ENCODE measurements around the gene SLC5A1.
A peak's percentile ranks its signal among the peaks of the same experiment; 100 is the strongest.
"Not testable (repeated sequence)": the region's sequence is repeated elsewhere in the genome, so short reads cannot be mapped to it uniquely, and the experiment has no call there.

The SLC5A1 gene

GRCh38 chr22:32097881-32098499 lies 54.9 kb downstream of the SLC5A1 start:
- DNase-seq, result no peak

GRCh38 chr22:32100711-32101110 lies 57.6 kb downstream of the SLC5A1 start:
- no peak for DNase-seq

DNA sequence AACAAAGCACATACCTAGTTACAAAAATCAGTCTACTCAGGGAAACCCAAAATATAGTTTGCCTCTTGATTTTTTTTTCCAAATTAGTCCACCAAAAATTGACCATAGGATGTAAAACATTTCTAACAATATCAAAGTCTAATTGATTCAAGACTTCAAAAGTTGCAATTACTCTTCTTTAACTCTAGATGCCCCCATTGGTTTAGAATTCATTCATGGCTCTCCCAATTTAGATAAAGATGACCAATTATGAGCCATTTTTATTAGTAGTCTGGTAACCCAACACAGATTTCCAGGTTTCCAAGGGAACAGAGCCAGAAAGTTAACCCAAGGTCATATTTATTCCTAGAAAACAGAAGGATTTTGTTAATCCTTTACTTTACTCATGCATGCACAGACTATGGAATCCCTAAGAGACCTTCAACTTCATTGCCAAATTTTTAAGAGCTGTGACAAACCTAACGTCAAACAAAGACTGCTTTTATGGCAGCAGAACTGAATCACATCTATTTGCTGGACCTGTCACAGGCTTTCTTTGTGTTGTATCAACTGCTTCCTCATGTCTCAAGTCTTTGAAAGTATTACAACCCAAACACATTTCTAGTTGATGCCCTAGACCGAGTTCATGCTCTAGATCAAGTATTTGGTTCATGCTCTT lies 60.7 kb downstream of the SLC5A1 start:
- DNase-seq, result peak; percentile 6

- no peak for DNase-seq
These were observed 63.9 kb downstream of the SLC5A1 start for GRCh38 chr22:32106930-32107329.

DNA sequence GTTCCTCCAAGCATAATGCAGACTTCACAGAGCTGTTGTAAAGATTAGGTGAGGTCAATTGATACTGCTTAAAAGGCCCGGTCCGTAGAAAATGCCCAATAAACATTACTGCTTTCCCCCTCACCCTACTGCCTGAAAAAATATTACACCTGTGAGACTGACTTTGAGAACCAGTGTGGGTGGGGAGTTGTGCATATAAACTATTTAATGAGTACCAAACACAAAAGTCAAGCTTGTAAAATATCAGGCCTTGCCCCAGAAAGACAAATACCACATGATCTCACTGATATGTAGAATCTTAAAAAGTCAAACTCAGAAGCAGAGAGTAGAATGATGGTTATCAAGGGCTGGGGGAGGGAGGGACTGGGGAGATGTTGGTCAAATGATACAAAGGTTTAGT lies 69.3 kb downstream of the SLC5A1 start:
- DNase-seq, result no peak

- no peak for DNase-seq
These were observed 76.6 kb downstream of the SLC5A1 start for GRCh38 chr22:32119568-32120235.

DNA sequence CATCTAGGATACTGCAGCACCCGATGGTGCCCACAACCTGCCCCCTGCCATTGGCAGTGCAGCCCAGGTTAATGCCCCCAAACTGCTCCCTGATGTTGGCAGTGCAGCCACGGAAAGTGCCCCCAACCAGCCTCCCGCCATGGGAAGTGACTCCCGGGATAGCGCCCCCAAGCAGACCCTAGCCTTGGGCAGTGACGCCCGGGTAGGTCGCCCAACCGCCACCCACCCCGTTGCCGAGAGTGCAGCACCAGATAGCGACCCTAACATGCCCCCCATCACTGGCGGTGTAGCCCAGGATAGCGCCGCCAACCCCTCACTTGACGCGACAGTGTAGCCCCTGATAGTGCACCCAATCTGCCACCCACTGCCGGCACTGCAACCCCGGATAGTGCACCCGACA lies 77.5 kb downstream of the SLC5A1 start:
- no peak for DNase-seq

DNA sequence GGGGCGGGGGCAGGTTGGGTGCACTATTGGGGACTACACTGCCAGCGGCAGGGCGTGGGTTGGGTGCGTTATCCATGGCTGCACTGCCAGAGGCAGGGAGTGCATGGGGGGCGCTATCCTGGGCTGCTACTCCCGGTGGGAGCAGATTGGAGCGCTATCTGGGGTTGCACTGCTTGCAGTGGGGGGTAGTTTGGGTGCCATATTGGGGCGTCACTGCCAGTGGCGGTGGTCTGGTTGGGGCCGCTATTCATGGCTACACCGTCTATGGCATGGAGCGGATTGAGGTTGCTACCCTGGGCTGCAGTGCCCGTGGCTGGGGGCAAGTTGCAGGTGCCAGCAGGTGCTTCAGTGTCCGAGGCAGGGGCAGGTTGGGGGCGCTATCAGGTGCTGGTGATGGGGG lies 79.8 kb downstream of the SLC5A1 start:
- DNase-seq, result no peak

DNA sequence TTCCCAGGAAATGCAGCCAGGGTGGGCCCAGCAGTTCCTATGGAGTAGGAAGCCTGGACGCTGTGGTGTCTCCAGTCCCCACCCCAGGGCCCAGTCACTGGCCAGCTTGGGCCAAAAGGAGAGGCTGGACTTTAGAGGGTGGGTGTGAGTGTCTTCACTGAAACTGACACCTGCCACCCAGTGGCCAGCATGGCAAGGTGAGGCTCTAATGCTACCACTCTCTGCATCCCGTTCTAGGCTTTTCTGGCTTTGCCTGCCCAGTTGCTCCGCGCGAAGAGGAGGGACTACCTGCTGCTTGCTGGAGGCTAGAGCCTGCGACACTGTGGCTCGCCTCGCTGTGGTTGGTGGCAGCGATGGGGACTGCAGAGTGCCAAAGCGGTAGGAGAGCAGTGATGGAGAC lies 80.6 kb downstream of the SLC5A1 start:
- DNase-seq, result no peak

GRCh38 chr22:32127904-32128303 lies 84.8 kb downstream of the SLC5A1 start:
- no peak for DNase-seq

GRCh38 chr22:32130464-32130863 lies 87.4 kb downstream of the SLC5A1 start:
- DNase-seq, result no peak

DNA sequence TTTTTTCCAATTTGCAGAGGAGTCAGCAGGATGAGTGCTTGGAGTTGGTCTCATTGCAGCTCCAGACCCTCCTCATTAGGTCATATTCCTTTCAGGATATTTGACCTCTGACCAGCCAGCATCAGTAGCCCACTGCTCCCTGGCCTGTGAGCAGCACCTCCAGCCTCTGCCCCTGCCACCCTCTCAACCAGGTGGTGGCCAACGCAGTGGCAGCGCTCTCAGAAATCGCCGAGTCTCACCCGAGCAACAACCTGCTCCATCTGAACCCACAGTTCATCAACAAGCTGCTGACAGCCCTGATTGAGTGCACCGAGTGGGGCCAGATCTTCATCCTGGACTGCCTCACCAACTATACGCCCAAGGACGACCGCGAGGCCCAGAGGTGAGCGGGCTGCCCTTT lies 89.1 kb downstream of the SLC5A1 start:
- no peak for DNase-seq

DNA sequence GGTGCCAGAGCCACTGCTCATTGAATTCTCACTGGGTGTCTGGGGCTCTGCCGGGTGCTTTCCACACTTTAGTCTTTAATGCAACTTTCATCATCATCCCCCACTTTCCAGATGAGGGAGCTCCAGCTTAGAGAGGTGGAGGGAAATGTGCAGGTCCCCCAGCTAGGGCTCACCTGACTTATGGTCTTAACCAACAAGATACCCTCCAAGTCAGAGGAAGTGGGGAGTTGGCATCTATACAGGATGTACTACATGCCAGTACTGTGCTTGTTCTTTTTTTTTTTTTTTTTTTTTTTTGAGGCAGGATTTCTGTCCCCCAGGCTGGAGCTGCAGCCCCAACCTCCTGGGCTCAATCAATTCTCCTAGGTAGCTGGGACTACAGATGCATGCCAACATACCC lies 89.7 kb downstream of the SLC5A1 start:
- no peak for DNase-seq

DNA sequence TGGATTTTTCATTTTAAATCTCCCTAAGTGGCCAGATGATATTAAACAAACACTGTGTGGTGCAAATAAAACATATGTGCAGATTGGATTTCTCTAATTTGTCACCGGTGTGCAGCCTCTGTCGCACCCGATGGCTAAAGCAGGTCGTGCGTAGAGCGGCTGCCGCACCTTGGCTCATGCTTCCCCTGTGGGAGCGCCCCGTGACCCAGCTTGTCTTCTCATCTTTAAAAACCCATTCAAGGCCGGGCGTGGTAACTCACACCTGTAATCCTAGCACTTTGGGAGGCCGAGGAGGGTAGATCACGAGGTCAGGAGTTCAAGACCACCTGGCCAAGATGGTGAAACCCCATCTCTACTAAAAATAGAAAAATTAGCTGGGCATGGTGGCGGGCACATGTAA lies 91.7 kb downstream of the SLC5A1 start:
- not testable (repeated sequence) for DNase-seq

DNA sequence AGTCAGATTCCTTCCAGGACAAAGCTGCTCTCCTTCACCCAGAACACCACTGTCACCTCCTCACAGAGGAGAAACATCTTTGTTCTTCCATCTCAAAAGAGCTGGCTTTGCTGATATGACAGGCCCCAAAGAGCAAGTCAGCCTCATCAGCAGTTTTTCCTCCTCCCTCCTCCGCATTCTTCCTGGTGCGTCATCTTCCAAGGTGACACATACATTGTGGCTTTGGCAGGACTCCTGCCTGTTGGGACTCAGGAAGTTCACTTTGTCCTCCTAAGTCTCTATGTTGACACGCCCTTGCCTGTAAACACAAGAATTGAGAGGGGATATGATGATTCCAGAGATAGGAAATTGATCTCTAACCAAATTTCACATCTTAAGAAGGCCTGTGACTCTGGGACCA lies 92.9 kb downstream of the SLC5A1 start:
- not testable (repeated sequence) for DNase-seq

DNA sequence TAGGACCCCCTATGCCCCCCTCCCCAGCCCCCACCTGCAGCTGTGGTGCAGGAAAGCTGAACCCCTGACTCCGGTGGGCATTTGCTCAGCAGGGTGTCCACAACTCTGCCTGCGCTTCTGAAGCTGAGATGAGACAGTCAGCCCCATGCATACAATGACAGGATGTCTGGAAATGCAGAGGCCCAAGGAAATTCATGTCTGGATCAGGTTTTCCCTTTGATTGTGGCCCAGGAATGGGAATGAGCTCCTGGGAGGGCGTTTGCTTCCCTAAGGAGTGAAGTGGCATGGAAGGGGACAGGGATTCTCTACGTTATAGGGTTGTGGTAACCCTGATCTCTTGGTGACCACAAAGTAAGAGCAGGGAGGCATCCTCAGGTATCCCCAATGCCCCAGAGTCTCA lies 93.8 kb downstream of the SLC5A1 start:
- not testable (repeated sequence) for DNase-seq

- not testable (repeated sequence) for DNase-seq
These were observed 94.8 kb downstream of the SLC5A1 start for GRCh38 chr22:32137731-32138324.

DNA sequence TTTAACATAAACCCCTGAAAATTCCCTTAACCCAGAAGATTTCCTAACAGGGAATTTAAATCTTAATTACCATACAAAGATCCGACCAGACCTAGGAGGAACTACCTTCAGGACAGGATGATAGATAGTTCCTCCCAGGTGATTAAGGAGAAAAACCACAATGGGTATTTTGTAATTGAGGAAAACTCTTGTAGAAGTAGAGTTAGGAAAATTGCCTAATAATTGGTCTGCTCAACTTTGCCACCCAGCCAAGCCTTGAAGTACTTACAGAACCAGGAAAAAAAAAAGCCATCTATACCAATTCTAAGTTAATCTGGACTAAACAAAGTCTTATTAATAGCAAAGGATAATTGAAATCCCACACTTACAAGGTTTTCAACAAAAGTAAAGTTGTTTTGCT lies 95.5 kb downstream of the SLC5A1 start:
- DNase-seq, result not testable (repeated sequence)

GRCh38 chr22:32140688-32141087 lies 97.6 kb downstream of the SLC5A1 start:
- not testable (repeated sequence) for DNase-seq

DNA sequence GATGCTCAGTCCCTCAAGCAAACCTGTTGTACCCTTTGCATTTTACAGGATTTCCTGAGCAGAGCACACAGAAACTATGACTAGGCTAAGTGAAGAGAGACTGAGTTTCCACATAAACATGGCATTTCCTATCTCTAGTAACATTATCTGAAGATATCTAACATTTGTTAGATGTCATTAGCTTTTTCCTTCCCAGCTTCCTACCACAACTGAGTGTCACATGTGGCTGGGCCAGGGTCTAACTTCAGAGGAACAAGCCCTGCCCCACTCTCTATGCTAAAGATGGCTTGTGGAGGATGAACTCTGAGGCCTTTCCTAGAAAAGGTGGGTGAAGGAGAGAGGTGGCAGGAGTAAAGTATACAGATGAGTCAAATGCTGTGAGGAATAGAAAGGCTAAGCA lies 99.5 kb downstream of the SLC5A1 start:
- DNase-seq, result no peak

DNA sequence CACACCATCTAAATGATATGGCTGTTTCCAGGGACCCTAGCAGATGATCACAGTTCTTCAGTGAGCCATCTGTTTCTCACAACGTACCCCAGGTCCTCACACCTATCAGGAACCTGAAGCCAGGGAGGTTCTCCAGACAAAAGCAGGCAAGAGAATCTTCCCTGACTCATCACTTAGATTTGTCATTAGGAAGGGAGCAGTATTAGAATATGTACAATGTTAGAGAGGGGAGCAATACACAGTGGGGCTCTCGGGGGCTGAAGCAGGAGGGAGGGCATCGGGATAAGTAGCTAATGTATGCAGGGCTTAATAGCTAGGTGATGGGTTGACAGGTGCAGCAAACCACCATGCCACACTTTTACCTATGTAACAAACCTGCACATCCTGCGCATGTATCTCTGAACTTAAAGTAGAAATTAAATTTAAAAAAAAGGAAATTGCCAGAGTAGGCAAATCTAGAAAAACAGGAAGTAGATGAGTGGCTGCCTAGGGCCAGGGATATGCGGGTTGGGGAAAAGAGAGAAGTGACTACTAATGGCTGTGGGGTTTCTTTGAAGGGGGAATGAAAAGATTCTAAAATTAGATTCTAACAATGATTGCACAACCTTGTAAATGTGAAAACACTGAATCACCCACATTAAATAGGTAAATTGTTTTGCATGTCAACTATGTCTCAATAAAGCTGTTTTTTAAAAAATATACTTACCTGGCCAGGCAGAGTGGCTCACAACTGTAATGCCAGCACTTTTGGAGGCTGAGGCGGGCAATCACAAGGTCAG lies 101.6 kb downstream of the SLC5A1 start:
- no peak for DNase-seq

DNA sequence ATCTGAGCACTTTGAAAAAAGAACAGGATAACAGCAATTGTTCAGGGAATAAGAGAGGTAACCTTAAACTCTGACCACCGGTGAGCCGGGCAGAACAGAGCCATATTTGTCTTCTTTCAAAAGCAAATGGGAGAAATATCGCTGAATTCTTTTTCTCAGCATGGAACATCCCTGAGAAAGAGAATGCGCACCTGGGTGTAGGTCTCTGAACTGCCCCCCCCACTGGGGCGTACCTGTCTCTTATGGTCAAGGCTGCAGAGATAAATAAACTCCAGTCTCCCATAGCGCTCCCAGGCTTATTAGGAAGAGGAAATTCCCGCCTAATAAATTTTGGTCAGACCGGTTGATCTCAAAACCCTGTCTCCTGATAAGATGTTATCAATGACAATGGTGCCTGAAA lies 104.1 kb downstream of the SLC5A1 start:
- not testable (repeated sequence) for DNase-seq

GRCh38 chr22:32148372-32148771 lies 105.3 kb downstream of the SLC5A1 start:
- DNase-seq, result not testable (repeated sequence)

Measured in NCI-H524 treated with DMSO at 0.1 percent for 48 hours (cell line).